Testis (tissue), 3 donors: Measurements from ENCODE around the gene TEX11. TPM values are rescaled to one million over a fixed set of nuclear protein-coding genes. Genes with fewer than 3 reads are reported as not detected.
"Not testable (repeated sequence)": the region's sequence is repeated elsewhere in the genome, so short reads cannot be mapped to it uniquely, and the experiment has no call there.

Source experiments
- DNase-seq: peaks from one replicate; pipeline ENCODE4 v3.0.0-alpha.2; 2019
- H3K27ac ChIP-seq, 2 donors: fragments of 200-600 bp; sonication (generic); one replicate each; pipeline ENCODE4 v1.5.1; 2019
- H3K27me3 ChIP-seq: fragments of 200-600 bp; sonication (generic); one replicate; pipeline ENCODE4 v1.5.1; 2019
- H3K36me3 ChIP-seq: fragments of 200-600 bp; sonication (generic); one replicate; pipeline ENCODE4 v1.5.1; 2017; ENCODE audit warnings: low read depth; ENCODE audit errors: missing control alignments
- H3K4me1 ChIP-seq: fragments of 200-600 bp; sonication (generic); one replicate; pipeline ENCODE4 v1.5.1; 2019
- H3K4me3 ChIP-seq, 2 donors: fragments of 200-600 bp; sonication (generic); one replicate each; pipeline ENCODE4 v1.5.1; 2017 to 2019
- H3K9me3 ChIP-seq: fragments of 200-600 bp; sonication (generic); one replicate; pipeline ENCODE4 v1.5.1; 2017
- POLR2A ChIP-seq: fragments of 450-650 bp; IDR thresholded peaks from one replicate; pipeline ENCODE4 v1.6.1; 2017; ENCODE audit warnings: antibody characterized with exemption, mild to moderate bottlenecking, moderate library complexity
- WGBS, 2 donors: methylation state at CpG; one replicate each; pipeline ENCODE4 v1.1.5; 2018; 5-methylcytosine and 5-hydroxymethylcytosine counted together
- intact Hi-C: fragments of 100-400 bp; cut with DNase I; formaldehyde crosslinking; loops from one replicate; pipeline ENCODE4 v1.15.1; 2023; ENCODE audit warnings: low total_unique reads
- polyA plus RNA-seq: library from polyadenylated mRNA; stranded (reverse); fragments of 350-450 nt; fragmentation: Illumina TruSeq; extraction: RNeasy Lipid Tissue Mini Kit (QIAGEN cat#74804); gene quantifications from one replicate; pipeline ENCODE4 v1.2.3, GENCODE V29; 2014; ENCODE audit warnings: low read depth, low replicate concordance; ENCODE audit not compliant: insufficient read depth
- total RNA-seq, 2 donors: library from RNA; depleted of rRNA; stranded (reverse); fragments of >200 nt; gene quantifications; one replicate each; pipeline ENCODE4 v1.2.3, GENCODE V29; 2016
- TF ChIP-seq, protein P1 (sequence below), 3 experiments: fragments of 450-650 bp in 2 of 3; fragments of 200-600 bp in 1 of 3; sonication (generic) in 1 of 3; IDR thresholded peaks; one replicate each; pipeline ENCODE4 v1.5.1; 2016 to 2019; ENCODE audit warnings: antibody characterized with exemption in 3 of 3, mild to moderate bottlenecking in 2 of 3, moderate library complexity in 1 of 3

The TEX11 gene
- total and polyA plus RNA-seq, 3 donors from 2014 or later = 7.1 to 17.0 (median 12.6) TPM

DNA sequence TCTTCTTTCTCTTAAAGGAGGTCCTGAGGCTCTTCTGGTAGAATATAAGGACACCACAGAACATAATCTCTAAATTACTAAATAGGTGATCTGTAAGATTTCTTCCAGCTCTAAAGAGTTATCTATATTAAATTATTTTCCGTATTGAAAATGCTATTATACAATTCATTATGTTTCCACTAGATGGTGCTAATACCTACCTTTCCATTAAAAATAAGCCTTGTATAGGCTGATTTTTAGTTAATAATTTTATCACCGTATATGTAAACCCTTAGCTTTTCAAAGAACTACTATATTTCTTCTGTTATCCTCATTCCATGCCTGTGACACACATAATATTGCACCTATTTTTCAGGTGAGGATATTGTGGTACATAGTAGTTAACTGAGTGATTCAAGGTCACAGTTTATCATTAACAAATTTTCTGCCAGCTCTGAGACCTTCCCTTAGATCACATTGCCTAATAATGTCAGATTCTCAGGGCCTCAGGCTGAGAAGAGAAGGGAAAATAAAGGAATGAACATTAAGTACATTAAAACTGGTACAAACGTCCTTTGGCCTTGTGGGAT, 138.8 kb downstream of the TEX11 start:
- Histone ChIP-seq H3K4me1 (no peaks in the 10 kb centered on the region), H3K9me3 (no peaks in the 10 kb centered on the region), H3K27me3 (no peaks in the 10 kb centered on the region), H3K4me3 (no peak overlapping the region), H3K27ac (no peak overlapping the region), H3K36me3 (no peaks in the 10 kb centered on the region)
- TF ChIP-seq POLR2A = no peak
- TF ChIP-seq, protein P1, sequence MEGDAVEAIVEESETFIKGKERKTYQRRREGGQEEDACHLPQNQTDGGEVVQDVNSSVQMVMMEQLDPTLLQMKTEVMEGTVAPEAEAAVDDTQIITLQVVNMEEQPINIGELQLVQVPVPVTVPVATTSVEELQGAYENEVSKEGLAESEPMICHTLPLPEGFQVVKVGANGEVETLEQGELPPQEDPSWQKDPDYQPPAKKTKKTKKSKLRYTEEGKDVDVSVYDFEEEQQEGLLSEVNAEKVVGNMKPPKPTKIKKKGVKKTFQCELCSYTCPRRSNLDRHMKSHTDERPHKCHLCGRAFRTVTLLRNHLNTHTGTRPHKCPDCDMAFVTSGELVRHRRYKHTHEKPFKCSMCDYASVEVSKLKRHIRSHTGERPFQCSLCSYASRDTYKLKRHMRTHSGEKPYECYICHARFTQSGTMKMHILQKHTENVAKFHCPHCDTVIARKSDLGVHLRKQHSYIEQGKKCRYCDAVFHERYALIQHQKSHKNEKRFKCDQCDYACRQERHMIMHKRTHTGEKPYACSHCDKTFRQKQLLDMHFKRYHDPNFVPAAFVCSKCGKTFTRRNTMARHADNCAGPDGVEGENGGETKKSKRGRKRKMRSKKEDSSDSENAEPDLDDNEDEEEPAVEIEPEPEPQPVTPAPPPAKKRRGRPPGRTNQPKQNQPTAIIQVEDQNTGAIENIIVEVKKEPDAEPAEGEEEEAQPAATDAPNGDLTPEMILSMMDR (IDR thresholded peaks at IDR 0.05) = peak in 1 of 3 experiments; percentile 33
- no peak for DNase-seq
- WGBS, 2 donors = 32 to 39% methylated on average over 3 of the region's 3 CpGs
- intact Hi-C loops = no loop called here

DNA sequence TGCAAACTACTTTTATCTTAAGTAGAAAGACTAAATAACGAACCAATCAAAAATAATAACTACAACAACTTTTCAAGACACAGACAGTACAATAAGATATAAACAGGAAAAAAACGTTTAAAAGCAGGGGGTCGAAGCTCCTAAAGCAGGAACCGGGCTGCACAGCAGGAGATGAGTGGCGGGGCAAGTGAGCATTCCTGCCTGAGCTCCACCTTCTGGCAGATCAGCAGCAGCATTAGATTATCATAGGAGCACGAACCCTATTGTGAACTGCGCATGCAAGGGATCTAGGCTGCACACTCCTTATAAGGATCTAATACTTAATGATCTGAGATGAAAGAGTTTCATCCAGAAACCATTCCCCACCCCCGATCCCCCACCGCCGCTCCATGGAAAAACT, 146.2 kb downstream of the TEX11 start:
- intact Hi-C loops = no loop called here

DNA sequence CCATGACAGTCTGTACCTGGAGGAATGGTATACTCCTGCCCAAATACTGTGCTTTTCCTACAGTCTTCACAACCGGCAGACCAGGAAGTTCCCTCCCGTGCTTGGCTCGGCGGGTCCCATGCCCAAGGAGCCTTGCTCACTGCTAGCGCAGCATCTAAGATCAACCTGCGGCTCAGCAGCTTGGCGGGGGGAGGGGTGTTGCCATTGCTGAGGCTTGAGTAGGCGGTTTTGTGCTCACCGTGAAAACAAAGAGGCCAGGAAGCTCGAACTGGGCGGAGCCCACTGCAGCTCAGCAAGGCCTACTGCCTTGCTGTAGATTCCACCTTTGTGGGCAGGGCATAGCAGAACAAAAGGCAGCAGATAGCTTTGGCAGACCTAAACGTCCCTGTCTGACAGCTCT, 152.7 kb downstream of the TEX11 start:
- DNase-seq = no peak
- H3K27me3 ChIP-seq = no peaks in the 10 kb centered on the region
- TF ChIP-seq, protein P1 (IDR thresholded peaks at IDR 0.05) = no peak
- TF ChIP-seq POLR2A = no peak
- no peaks in the 10 kb centered on the region for H3K36me3 ChIP-seq
- no peaks in the 10 kb centered on the region for H3K9me3 ChIP-seq
- no peak overlapping the region for H3K4me3 ChIP-seq
- H3K27ac ChIP-seq = no peak overlapping the region
- no peaks in the 10 kb centered on the region for H3K4me1 ChIP-seq
- WGBS, 2 donors = 79% methylated on average over 10 of the region's 12 CpGs; no CpG with 5 or more reads in 1 of the 2 donors
- intact Hi-C loops = no loop called here

More for the DNA sequence above, 146.2 kb downstream of the TEX11 start:
- WGBS, 2 donors = 35 to 51% methylated on average over 7 to 8 of the region's 10 CpGs
- Histone ChIP-seq H3K27me3 (no peaks in the 10 kb centered on the region), H3K36me3 (no peaks in the 10 kb centered on the region), H3K4me1 (no peaks in the 10 kb centered on the region), H3K4me3 (no peak overlapping the region), H3K9me3 (no peaks in the 10 kb centered on the region), H3K27ac (no peak overlapping the region)
- TF ChIP-seq, protein P1 (IDR thresholded peaks at IDR 0.05) = no peak
- TF ChIP-seq POLR2A = no peak
- no peak for DNase-seq

GRCh38 chrX:70754169-70754848, 154.2 kb downstream of the TEX11 start:
- no peak for DNase-seq
- Histone ChIP-seq H3K36me3 (no peaks in the 10 kb centered on the region), H3K27ac (no peak overlapping the region), H3K9me3 (no peaks in the 10 kb centered on the region), H3K4me1 (no peaks in the 10 kb centered on the region), H3K27me3 (no peaks in the 10 kb centered on the region), H3K4me3 (no peak overlapping the region)
- WGBS, 2 donors = 91% methylated on average over 2 of the region's 2 CpGs; no CpG with 5 or more reads in 1 of the 2 donors
- TF ChIP-seq POLR2A = no peak
- TF ChIP-seq, protein P1 (IDR thresholded peaks at IDR 0.05) = no peak
- intact Hi-C loops = no loop called here

DNA sequence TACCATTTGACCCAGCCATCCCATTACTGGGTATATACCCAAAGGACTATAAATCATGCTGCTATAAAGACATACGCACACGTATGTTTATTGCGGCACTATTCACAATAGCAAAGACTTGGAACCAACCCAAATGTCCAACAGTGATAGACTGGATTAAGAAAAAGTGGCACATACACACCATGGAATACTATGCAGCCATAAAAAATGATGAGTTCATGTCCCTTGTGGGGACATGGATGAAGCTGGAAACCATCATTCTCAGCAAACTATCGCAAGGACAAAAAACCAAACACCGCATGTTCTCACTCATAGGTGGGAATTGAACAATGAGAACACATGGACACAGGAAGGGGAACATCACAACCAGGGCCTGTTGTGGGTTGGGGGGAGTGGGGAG, 174.7 kb downstream of the TEX11 start:
- intact Hi-C loops = not testable (repeated sequence)
- 97 to 100% methylated on average over 5 of the region's 5 CpGs for WGBS, 2 donors

DNA sequence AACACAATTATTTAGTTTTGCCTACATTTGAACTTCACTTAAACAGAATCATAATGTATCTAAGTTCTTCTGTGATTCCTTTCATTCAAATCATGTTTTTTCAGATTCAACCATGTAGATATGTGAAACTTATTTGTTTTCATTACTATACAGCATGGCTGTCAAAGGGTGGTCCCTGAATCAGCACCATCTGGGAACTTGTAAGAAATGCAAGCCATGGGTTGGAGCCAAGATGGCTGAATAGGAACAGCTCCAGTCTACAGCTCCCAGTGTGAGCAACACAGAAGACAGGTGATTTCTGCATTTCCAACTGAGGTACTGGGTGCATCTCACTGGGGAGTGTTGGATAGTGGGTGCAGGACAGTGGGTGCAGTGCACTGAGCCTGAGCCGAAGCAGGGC, 180.6 kb downstream of the TEX11 start:
- DNase-seq, intact Hi-C loops: not testable (repeated sequence)
- 67 to 91% methylated on average over 1 of the region's 1 CpG for WGBS, 2 donors

More for the DNA sequence above, 174.7 kb downstream of the TEX11 start:
- H3K4me3 ChIP-seq, H3K9me3 ChIP-seq, DNase-seq, H3K36me3 ChIP-seq, H3K27ac ChIP-seq, H3K27me3 ChIP-seq, H3K4me1 ChIP-seq: not testable (repeated sequence)

More for the DNA sequence above, 180.6 kb downstream of the TEX11 start:
- H3K4me1 ChIP-seq, H3K36me3 ChIP-seq, H3K9me3 ChIP-seq, H3K4me3 ChIP-seq, H3K27me3 ChIP-seq, H3K27ac ChIP-seq: not testable (repeated sequence)
